Chondrocyte (in vitro differentiated cells): ENCODE data around the gene CEMIP. TPM values are rescaled to one million over a fixed set of nuclear protein-coding genes. Genes with fewer than 3 reads are reported as not detected.

Source experiments
- DNase-seq: peaks from one replicate; pipeline ENCODE4 v3.0.0; 2021; ENCODE audit warnings: mixed read lengths, low spot score
- H3K27ac Mint-ChIP-seq: one replicate; pipeline ENCODE4 v1.8.0; 2021; ENCODE audit warnings: mild to moderate bottlenecking, moderate library complexity, mixed read lengths; ENCODE audit not compliant: unreplicated experiment
- H3K27me3 Mint-ChIP-seq: 2 replicates; pipeline ENCODE4 v1.8.0; 2021; ENCODE audit warnings: low read depth, mixed read lengths
- H3K36me3 Mint-ChIP-seq: 2 replicates; pipeline ENCODE4 v1.8.0; 2021; ENCODE audit warnings: low read depth, mixed read lengths
- H3K4me1 Mint-ChIP-seq: 2 replicates; pipeline ENCODE4 v1.8.0; 2021; ENCODE audit warnings: low read depth, mild to moderate bottlenecking, mixed read lengths
- H3K4me3 Mint-ChIP-seq: one replicate; pipeline ENCODE4 v1.8.0; 2021; ENCODE audit warnings: mild to moderate bottlenecking, moderate library complexity, mixed read lengths; ENCODE audit not compliant: unreplicated experiment
- H3K9me3 Mint-ChIP-seq: 2 replicates; pipeline ENCODE4 v1.8.0; 2021; ENCODE audit warnings: low read depth, mixed read lengths
- CTCF ChIP-seq: fragments of 200-600 bp; sonication (generic); IDR thresholded peaks from 2 replicates; pipeline ENCODE4 v1.5.0; 2021; ENCODE audit warnings: antibody characterized with exemption, mild to moderate bottlenecking, moderate library complexity
- total RNA-seq: library from RNA; stranded (reverse); gene quantifications from 3 replicates; pipeline ENCODE4 v1.2.1, GENCODE V29; 2021

Gene CEMIP
- total RNA-seq, 1 donor from 2014 or later: 146 TPM

- Mint-ChIP-seq H3K27me3 (no peaks in the 10 kb centered on the region), H3K9me3 (no peaks in the 10 kb centered on the region), H3K4me3 (no peak overlapping the region), H3K27ac (no peak overlapping the region), H3K4me1 (peaks cover 32% of the 10 kb centered on the region), H3K36me3 (no peaks in the 10 kb centered on the region)
- no peak for DNase-seq
- TF ChIP-seq CTCF: no peak
Observed at GRCh38 chr15:80992006-80992405, 212.8 kb downstream of the CEMIP start.

- no peak overlapping the region for H3K27ac Mint-ChIP-seq
- H3K36me3 Mint-ChIP-seq: no peaks in the 10 kb centered on the region
- no peak overlapping the region for H3K4me3 Mint-ChIP-seq
- DNase-seq: no peak
- H3K27me3 Mint-ChIP-seq: no peaks in the 10 kb centered on the region
- H3K9me3 Mint-ChIP-seq: no peaks in the 10 kb centered on the region
- peaks cover 30% of the 10 kb centered on the region for H3K4me1 Mint-ChIP-seq
- TF ChIP-seq CTCF: no peak
Observed at GRCh38 chr15:80992441-80992840, 213.3 kb downstream of the CEMIP start.

GRCh38 chr15:80996247-80996646 is 217.1 kb downstream of the CEMIP start:
- Mint-ChIP-seq H3K9me3 (no peaks in the 10 kb centered on the region), H3K27me3 (no peaks in the 10 kb centered on the region), H3K4me1 (peaks cover 13% of the 10 kb centered on the region), H3K27ac (no peak overlapping the region), H3K36me3 (no peaks in the 10 kb centered on the region), H3K4me3 (no peak overlapping the region)
- TF ChIP-seq CTCF: peak; percentile 74
- DNase-seq: no peak

GRCh38 chr15:80997692-80998091 is 218.5 kb downstream of the CEMIP start:
- Mint-ChIP-seq H3K4me3 (no peak overlapping the region), H3K9me3 (no peaks in the 10 kb centered on the region), H3K27ac (no peak overlapping the region), H3K27me3 (no peaks in the 10 kb centered on the region), H3K4me1 (peaks cover 10% of the 10 kb centered on the region), H3K36me3 (no peaks in the 10 kb centered on the region)
- no peak for DNase-seq
- no peak for TF ChIP-seq CTCF

- no peak for TF ChIP-seq CTCF
- H3K36me3 Mint-ChIP-seq: peaks cover under 1% of the 10 kb centered on the region
- H3K4me3 Mint-ChIP-seq: no peak overlapping the region
- no peaks in the 10 kb centered on the region for H3K27me3 Mint-ChIP-seq
- no peaks in the 10 kb centered on the region for H3K9me3 Mint-ChIP-seq
- no peak for DNase-seq
- H3K4me1 Mint-ChIP-seq: peaks cover 12% of the 10 kb centered on the region
- no peak overlapping the region for H3K27ac Mint-ChIP-seq
Observed at GRCh38 chr15:80998251-80998650, 219.1 kb downstream of the CEMIP start.
